ENCODE results near the gene PRPH.

DNA sequence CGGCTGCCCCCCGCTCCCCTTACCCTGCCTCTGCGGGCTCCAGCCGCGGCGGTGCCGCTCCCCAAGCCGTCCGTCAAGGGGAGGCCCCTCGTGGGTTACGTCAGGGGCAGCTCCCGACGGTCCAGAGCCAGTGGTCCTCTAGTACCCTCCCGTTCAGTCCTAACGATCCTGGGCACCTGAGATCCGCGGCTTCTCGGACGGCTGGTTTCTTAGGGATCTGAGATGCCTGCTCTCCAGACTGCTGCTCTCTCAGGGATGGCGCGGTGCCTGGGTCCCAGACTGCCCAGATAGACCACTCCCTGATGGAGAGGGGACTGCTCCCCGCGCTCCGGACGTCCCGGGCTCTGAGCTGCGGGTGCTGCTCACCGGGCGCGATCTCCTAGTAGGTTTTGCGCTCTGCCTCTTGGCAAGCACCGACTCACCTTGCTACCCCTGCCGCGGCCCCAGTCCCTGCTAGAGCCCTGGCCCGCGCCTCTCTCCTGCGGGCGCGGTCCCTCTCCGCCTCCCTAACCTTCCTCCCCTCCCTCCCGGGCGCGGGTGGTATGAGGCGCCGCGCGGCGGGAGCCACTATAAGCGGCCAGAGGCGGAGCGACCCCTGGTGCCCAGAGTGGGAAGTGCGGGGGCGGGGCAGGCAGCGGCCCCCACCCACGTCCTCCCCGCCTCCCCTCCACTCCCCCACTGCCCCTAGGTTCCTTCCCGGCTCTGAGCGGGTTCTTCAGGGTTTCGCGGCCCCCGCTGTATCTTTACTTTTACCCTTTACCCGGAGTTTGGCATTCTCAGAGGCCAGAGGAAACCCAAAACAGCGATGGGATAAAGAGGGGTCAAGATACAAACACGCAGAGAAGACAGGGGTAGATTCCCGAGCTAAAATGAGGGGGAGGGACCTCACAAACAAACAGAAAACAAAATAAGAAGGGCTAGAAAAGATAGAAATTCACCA lies 42.0 kb downstream of the PRPH start, which contains the start of gene C1QL4:
- TF ChIP-seq, protein P1, sequence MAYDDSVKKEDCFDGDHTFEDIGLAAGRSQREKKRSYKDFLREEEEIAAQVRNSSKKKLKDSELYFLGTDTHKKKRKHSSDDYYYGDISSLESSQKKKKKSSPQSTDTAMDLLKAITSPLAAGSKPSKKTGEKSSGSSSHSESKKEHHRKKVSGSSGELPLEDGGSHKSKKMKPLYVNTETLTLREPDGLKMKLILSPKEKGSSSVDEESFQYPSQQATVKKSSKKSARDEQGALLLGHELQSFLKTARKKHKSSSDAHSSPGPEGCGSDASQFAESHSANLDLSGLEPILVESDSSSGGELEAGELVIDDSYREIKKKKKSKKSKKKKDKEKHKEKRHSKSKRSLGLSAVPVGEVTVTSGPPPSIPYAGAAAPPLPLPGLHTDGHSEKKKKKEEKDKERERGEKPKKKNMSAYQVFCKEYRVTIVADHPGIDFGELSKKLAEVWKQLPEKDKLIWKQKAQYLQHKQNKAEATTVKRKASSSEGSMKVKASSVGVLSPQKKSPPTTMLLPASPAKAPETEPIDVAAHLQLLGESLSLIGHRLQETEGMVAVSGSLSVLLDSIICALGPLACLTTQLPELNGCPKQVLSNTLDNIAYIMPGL (CRISPR knock-in tag; IDR thresholded peaks at IDR 0.05): no peak
- no peak for TF ChIP-seq MTF1 (CRISPR knock-in tag; IDR thresholded peaks at IDR 0.05; ENCODE audit: borderline replicate concordance)

Measured in K562 (cell line).